Activated effector memory CD4-positive, alpha-beta T cell treated with anti-CD3 and anti-CD28 coated beads, Interleukin-2, amount 50 U/mL, for 16 hours (primary cell): ENCODE measurements around the gene GALNT11.
"Not testable (repeated sequence)": the region's sequence is repeated elsewhere in the genome, so short reads cannot be mapped to it uniquely, and the experiment has no call there.

ENCODE experiments used
- DNase-seq: peaks from one replicate; pipeline ENCODE4 v3.0.0-alpha.2; 2020

Gene GALNT11

DNA sequence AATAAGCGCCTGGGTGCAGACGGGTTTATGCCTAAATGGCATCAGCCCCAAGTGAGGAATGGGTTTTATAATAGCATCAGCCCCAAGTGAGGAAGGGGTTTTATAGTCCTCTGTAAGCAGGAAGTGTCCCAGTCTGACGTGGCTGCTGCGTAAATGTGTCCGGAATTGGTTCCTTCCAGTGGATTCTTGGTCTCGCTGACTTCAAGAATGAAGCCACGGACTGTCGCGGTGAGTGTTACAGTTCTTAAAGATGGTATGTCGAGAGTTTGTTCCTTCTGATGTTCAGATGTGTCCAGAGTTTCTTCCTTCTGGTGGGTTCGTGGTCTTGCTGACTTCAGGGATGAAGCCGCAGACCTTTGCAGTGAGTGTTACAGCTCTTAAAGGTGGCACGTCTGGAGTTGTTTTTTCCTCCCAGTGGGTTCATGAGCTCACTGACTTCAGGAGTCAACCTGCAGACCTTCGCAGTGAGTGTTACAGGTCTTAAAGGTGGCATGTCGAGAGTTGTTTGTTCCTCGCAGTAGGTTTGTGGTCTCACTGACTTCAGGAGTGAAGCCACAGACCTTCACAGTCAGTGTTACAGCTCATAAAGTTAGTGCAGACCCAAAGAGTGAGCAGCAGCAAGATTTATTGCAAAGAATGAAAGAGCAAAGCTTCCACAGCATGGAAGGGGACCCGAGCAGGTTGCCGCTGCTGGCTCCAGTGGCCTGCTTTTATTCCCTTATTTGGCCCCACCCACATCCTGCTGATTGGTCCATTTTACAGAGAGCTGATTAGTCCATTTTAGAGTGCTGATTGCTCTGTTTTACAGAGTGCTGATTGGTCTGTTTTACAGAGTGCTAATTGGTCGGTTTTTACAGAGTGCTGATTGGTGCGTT, 2.3 kb downstream of the GALNT11 start:
- DNase-seq = not testable (repeated sequence)

DNA sequence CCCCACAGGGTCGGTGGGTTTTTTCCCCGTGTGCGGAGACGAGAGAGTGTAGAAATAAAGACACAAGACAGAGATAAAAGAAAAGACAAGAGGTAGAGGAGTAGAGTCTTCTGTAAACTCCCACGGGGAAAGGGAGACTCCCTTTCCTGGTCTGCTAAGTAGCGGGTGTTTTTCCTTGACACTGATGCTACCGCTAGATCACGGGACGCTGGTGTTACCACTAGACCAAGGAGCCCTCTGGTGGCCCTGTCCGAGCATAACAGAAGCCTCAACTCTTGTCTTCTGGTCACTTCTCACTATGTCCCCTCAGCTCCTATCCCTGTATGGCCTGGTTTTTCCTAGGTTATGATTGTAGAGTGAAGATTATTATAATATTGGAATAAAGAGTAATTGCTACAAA, 4.6 kb downstream of the GALNT11 start:
- DNase-seq = not testable (repeated sequence)

DNA sequence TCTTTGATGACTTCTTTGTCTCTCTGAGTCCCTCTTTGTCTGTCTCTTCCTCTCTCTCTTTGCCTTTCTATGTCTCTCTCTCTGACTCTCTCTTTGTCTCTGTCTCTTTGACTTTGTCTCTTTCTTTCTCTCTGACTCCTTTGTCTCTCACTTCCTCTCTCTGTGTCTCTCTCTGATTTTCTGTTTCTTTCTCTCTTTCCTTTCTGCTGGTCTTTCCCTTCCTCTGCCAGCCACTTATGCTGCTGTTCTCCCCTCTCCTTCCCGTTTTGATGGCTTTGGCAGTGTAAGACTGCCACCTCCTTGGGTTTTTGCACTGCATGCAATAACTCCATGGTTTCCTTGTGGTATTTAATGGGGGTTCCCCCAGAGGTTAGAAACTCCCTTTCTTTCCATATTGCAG, 5.2 kb downstream of the GALNT11 start:
- DNase-seq = not testable (repeated sequence)

DNA sequence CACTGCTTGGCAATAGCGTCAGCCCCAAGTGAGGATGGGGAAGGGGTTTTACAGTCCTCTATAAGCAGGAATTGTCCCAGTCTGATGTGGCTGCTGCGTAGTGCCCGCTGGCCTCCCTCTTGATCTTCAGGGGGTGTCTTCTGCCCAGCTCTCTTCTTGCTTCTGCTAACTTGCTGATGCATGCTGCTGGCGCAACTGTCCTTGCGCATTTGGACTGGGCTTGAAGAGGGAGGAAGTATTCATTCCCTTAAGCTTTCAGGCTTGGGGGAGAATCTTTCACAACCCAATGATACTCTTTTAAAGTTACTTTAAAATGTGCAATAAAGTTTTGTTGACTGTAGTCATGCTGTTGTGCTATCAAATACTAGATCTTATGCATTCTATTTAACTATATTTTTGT, 10.3 kb downstream of the GALNT11 start:
- DNase-seq = no peak

DNA sequence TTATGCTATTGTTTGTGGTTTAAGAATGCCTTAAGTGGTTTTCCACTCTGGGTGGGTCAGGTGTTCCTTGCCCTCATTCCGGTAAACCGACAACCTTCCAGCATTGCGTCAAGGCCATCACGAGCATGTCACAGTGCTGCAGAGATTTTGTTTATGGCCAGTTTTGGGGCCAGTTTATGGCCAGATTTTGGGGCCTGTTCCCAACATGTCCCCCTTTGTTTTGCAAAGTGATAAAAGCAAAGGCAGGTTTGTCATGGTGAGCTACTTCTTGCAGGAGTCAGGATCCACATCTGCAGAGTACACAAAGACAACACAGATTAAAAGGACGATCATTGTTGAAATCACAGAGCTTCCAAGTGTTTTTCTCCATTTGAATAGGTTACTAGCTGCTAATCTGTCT, 12.9 kb downstream of the GALNT11 start:
- DNase-seq = not testable (repeated sequence)

DNA sequence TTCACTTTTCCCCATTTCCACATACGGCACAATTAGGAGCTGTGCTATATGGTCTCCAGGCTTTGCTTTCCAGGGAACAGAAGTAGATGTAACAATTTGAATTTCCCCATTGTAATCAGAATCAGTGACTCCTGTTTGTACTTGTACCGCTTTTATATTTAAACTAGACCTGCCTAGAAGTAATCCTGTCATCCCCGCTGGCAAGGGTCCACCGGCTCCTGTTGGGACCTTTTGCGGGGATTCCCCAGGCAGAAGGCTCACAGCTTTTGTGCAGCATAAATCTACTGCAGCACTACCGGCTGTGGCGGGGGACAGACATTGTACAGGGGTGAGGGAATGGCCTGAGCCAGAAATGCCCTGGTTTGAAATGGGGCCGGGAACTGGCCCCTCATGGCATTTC, 17.6 kb downstream of the GALNT11 start:
- DNase-seq = not testable (repeated sequence)

DNA sequence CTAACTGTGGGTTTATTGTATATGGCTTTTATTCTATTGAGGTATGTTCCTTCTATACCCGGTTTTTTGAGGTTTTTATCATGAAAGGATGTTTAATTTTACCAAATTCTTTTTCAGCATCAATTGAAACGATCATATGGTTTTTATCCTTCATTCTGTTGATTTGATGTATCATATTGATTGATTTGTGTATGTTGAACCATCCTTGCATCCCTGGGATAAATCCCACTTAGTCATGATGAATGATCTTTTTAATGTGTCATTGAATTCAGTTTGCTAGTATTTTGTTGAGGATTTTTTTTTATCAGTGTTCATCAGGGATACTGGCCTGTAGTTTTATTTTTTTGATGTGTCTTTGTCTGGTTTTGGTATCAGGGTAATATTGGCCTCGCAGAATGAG, 19.4 kb downstream of the GALNT11 start:
- not testable (repeated sequence) for DNase-seq

DNA sequence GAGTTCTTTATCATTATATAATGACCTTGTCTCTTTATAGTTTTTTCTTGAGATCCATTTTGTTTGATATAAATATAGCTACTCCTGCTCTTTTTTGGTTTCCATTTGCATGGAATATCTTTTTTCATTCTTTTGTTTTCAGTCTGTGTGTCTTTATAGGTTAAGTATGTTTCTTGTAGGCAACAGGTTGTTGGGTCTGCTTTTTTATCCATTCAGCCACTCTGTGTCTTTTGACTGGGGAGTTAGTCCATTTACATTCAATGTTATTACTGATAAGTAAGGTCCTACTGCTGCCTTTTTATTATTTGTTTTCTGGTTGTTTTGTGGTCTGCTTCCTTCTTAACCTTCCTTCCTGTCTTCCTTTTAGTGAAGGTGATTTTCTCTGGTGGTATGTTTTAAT, 21.1 kb downstream of the GALNT11 start:
- no peak for DNase-seq

DNA sequence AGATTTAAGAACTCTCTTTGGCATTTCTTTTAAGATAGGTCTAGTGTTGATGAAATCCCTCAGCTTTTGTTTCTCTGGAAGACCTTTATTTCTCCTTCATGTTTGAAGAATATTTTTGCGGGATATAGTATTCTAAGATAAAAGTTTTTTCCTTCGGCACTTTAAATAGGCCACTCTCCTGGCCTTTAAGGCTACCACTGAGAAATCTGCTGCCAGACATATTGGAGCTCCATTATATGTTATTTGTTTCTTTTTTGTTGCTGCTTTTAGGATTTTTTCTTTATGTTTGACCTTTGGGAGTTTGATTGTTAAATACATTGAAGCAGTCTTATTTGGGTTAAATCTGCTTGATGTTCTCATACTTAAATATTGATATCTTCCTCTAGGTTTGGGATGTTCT, 22.6 kb downstream of the GALNT11 start:
- DNase-seq = no peak

DNA sequence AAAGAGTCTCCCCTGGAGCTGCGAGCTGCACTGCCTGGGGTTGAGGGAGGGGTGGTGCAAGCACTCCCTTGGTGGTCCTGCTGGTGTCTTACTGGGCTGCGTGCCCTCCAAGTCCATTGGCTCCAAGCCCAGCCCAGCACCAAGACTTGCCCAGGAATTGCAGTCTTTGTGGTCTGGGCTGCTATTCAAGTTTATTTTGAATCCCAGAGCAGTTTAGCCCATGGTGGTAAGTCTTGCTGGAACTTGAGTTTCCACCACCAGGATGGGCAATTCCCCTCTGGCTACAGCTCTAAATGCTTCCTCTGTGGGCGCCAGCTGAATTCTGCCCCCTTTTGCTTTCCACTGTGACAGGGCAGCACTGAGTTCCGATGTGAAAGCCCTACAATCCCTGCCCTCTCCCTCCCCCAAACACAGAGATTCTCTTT, 25.1 kb downstream of the GALNT11 start:
- DNase-seq = no peak

DNA sequence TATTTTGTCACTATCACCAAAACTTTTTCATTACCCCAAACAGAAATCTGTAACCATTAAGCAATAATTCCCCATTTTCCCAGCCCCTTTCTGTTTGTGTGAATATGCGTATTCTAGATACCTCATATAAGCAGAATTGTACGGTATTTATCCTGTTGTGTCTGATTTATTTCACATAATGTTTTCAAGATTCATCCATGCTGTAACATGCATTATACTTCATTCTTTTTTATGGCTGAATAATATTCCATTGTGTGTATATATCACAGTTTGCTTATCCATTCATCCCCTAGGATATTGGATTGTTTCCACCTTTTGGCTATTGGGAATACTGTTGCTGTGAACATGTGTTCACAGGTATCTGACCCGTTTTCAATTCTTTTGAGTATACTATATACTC, 26.5 kb downstream of the GALNT11 start:
- DNase-seq = no peak

DNA sequence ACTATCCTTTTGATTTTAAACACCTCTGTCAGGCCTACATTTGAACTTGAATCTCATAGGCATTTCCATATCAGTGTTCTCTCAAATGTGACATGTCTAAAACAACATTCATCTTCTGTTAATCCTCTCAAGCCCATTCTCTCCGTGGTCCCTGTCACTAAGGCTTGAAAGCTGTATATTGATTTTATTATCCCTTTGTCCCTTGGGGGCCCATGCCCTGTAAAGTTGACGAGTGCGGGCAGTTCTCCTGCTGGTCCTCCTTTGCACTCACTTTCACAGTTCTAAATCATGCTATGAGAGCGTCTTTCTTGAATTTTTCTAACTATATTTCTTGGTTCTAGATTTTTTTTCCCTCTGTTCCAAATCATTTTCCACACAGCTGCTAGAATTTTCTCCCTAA, 27.3 kb downstream of the GALNT11 start:
- DNase-seq = no peak

DNA sequence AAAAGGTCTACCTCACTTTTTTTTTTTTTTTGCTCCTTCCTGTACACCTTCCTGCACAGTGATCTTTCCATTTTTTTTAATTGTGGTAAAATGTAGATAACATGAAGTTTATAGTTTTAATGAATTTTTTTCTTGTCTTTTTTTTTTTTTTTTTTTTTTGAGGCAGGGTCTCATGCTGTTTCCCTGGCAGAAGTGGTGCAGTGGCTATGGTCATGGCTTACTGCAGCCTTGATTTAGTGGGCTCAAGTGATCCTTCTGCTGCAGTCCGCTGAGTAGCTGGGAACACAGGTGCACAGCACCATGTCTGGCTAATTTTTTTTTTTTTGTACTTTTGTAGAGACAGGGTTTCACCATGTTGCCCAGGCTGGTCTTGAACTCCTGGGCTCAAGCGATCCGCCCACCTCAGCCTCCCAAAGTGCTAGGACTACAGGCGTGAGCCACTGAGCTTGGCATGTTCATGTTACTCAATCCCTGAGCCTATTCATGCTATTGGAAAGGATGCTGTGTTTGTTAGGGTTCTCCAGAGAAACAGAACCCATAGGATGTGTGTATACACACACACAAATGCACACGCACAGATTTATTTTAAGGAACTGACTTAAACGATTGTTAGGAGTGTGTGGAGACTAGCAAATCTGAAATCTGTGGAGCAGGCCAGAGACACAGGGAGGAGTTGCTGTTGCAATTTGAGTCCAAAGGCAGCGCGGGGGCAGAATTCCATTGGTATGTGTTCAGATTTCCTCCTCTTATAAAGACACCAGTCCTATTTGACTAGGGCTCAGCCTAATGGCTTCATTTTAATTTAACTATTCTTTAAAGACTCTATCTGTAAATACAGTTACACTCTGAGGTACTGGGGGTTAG, 29.1 kb downstream of the GALNT11 start:
- DNase-seq = no peak

DNA sequence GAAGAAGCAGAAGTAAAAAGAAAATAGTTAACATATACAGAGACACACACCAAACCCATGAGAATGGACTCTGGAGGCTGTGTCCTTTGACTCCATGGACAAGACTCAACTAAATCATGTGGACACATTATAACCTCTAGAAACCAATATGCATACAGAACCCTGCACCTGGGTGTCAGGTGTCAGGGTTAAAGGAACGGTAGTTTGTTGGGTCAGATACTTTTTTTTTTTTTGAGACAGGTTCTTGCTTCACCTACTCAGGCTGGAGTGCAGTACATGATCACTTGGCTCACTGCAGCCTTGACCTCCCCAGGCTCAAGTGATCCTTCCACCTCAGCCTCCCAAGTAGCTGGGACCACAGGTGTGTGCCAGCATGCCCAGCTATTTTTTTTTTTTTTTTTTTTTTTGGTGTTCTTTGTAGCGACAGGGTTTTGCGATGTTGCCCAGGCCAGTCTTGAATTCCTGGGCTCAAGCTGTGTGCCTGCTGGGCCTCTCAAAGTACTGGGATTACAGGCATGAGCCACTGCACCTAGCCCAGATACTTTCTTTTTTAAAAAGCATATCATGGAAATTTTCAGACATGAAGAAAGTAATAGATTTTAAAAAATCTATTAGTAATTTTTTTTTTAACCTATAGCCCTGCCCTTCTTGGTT, 31.3 kb downstream of the GALNT11 start:
- no peak for DNase-seq

DNA sequence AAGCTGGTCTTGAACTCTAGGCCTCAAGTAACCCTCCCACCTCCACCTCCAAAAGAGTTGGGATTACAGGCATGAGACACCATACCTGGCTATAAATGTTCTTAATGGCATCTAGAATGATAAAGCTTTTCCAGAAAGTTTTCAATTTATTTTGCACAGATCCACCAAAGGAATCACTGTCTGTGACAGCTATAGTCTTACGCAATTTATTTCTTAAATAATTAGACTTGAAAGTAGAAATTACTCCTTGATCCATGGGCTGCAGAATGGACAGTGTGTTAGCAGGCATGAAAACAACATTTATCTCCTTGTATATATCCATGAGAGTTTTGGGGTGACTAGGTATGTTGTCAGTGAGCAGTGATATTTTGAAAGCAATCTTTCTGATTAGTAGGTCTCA, 33.8 kb downstream of the GALNT11 start:
- no peak for DNase-seq

DNA sequence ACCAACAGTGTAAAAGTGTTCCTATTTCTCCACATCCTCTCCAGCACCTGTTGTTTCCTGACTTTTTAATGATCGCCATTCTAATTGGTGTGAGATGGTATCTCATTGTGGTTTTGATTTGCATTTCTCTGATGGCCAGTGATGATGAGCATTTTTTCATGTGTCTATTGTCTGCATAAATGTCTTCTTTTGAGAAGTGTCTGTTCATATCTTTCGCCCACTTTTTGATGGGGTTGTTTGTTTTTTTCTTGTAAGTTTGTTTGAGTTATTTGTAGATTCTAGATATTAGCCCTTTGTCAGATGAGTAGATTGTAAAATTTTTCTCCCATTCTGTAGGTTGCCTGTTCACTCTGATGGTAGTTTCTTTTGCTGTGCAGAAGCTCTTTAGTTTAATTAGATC, 35.6 kb downstream of the GALNT11 start:
- not testable (repeated sequence) for DNase-seq

DNA sequence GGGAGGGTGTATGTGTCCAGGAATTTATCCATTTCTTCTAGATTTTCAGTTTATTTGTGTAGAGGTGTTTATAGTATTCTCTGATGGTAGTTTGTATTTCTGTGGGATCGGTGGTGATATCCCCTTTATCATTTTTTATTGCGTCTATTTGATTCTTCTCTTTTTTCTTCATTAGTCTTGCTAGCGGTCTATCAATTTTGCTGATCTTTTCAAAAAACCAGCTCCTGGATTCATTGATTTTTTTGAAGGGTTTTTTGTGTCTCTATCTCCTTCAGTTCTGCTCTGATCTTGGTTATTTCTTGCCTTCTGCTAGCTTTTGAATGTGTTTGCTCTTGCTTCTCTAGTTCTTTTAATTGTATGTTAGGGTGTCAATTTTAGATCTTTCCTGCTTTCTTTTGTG, 37.7 kb downstream of the GALNT11 start:
- DNase-seq = not testable (repeated sequence)

DNA sequence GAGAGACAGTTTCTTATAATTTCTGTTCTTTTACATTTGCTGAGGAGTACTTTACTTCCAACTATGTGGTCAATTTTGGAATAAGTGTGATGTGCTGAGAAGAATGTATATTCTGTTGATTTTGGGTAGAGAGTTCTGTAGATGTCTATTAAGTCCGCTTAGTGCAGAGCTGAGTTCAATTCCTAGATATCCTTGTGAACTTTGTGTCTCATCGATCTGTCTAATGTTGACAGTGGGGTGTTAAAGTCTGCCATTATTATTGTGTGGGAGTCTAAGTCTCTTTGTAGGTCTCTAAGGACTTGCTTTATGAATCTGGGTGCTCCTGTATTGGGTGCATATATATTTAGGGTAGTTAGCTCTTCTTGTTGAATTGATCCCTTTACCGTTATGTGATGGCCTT, 38.3 kb downstream of the GALNT11 start:
- DNase-seq = not testable (repeated sequence)

DNA sequence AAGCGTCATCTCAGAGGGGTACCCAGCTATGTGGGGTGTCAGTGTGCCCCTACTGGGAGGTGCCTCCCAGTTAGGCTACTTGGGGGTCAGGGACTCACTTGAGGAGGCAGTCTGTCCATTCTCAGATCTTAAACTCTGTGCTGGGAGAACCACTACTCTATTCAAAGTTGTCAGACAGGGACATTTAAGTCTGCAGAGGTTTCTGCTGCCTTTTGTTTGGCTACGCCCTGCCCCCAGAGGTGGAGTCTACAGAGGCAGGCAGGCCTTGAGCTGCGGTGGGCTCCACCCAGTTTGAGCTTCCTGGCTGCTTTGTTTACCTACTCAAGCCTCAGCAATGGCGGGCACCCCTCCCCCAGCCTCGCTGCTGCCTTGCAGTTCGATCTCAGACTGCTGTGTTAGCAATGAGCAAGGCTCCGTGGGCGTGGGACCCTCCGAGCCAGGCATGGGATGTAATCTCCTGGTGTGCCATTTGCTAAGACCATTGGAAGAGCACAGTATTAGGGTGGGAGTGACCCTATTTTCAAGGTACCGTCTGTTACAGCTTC, 40.4 kb downstream of the GALNT11 start:
- not testable (repeated sequence) for DNase-seq

DNA sequence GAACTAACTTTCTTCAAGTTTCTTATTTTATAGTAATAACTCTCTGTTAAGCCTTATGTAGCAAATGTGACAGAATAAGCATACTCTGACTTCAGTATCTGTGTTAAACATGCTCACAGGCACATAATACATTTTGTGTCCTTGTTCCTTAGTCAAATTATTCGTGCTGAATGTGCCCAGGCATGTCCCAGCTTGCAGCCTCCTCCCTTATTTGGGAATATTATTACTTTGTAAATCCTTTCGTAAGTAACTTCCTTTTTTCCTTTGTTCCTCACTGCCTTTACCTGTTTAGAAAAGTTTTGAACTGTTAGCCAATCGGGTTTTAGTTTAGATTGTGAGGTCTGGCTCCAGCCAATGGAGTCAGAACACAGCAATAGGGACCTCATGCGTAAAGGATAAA, 46.9 kb downstream of the GALNT11 start:
- no peak for DNase-seq

DNA sequence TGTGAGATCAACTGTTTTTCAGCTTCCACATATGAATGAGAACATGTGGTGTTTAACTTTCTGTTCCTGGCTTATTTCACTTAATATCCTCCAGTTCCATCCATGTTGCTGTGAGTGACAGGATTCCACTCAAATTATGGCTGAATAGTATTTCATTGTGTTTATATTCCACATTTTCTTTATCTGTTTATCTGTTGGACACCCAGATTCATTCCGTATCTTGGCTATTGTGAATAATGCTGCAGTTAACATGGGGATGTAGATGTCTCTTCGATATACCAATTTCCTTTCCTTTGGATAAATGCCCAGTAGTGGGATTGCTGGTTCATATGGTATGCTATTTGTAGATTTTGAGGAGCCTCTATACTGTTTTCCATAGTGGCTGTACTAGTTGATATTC, 47.9 kb downstream of the GALNT11 start:
- DNase-seq = no peak

DNA sequence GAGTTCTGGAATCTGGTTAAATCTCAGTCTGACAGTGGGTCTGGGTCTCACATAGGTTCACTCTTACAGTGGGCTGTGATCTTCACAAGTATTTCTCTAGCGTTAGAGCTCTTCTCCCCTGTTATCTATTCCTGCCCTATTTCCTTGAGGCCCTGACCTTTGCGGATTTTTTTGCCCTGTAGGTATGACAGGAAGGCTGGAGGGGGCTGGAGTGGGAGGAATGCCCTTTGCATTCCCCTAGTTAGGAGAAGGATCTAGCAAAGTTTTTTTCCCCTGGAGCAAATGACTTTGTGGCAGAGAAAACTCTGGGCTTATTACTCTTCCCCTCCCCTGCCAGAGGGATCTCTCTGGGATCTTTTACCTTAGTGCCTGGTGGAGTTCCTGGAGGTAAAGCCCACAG, 49.2 kb downstream of the GALNT11 start:
- no peak for DNase-seq

DNA sequence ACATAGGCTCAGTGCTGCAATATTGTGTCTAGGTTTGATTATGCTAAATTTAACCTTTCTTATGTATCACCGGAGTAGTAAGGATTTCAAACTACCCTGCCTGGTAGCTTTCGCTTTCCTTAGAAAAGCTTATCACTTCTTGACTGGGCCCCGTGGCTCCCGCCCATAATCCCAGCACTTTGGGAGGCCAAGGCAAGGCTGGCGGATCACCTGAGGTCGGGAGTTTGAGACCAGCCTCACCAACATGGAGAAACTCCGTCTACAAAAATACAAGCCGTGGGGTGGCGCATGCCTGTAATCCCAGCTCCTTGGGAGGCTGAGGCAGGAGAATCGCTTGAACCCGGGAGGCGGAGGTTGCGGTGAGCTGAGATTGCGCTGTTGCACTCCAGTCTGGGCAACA, 49.9 kb downstream of the GALNT11 start:
- not testable (repeated sequence) for DNase-seq
